Stimulated activated CD4-positive, alpha-beta T cell treated with anti-CD3 and anti-CD28 coated beads, Interleukin-12 subunit alpha, Interleukin-12 subunit beta, amount 100 ng/mL, for 48 hours (primary cell): ENCODE measurements around the gene PUSL1.

Experiments used
- DNase-seq, 3 donors: peaks; one replicate each; pipeline ENCODE4 v3.0.0-alpha.2; 2020; ENCODE audit warnings: low read depth in 2 of 3, low spot score in 1 of 3

Gene PUSL1

GRCh38 chr1:1336931-1337792 is 28.8 kb downstream of the PUSL1 start:
- no peak for DNase-seq

GRCh38 chr1:1337793-1338147 is 29.4 kb downstream of the PUSL1 start:
- DNase-seq, result peak; percentile 30 to 44 (median 37)

- no peak for DNase-seq
Observed at GRCh38 chr1:1338278-1338677, 29.9 kb downstream of the PUSL1 start.

GRCh38 chr1:1340185-1340584 is 31.8 kb downstream of the PUSL1 start:
- DNase-seq, result no peak

GRCh38 chr1:1340791-1341548 is 32.6 kb downstream of the PUSL1 start:
- no peak for DNase-seq

GRCh38 chr1:1341549-1342021 is 33.2 kb downstream of the PUSL1 start:
- no peak for DNase-seq

GRCh38 chr1:1342061-1342562 is 33.7 kb downstream of the PUSL1 start:
- DNase-seq, result no peak

GRCh38 chr1:1342584-1343115 is 34.3 kb downstream of the PUSL1 start:
- no peak for DNase-seq

GRCh38 chr1:1343811-1344421 is 35.5 kb downstream of the PUSL1 start:
- DNase-seq, result no peak

GRCh38 chr1:1344655-1345361 is 36.4 kb downstream of the PUSL1 start:
- DNase-seq, result peak in 2 of 3 donors; percentile 37 to 55

GRCh38 chr1:1345384-1345783 is 37.0 kb downstream of the PUSL1 start:
- DNase-seq, result no peak

- DNase-seq, result no peak
Observed at GRCh38 chr1:1345860-1346500, 37.6 kb downstream of the PUSL1 start.

- no peak for DNase-seq
Observed at GRCh38 chr1:1346501-1346890, 38.1 kb downstream of the PUSL1 start.

GRCh38 chr1:1347026-1347595 is 38.7 kb downstream of the PUSL1 start:
- no peak for DNase-seq

GRCh38 chr1:1347663-1348419 is 39.4 kb downstream of the PUSL1 start:
- DNase-seq, result no peak

- no peak for DNase-seq
Observed at GRCh38 chr1:1348420-1349255, 40.2 kb downstream of the PUSL1 start.

- peak; percentile 31 to 57 (median 44) for DNase-seq
Observed at GRCh38 chr1:1349256-1350012, 41.0 kb downstream of the PUSL1 start, which contains the start of gene DVL1. DVL1 (minus strand) TSS chr1:1349418; CDS start chr1:1349065, 353 bp downstream.
